ENCODE measurements around the gene ATG101.
A peak's percentile ranks its signal among the peaks of the same experiment; 100 is the strongest.

The ATG101 gene

GRCh38 chr12:52079576-52080402 is 10.0 kb downstream of the ATG101 start, which contains the start of gene SMIM41:
Gene SMIM41, plus strand, starts transcription at chr12:52079704. Its CDS starts 76 bp downstream, at chr12:52079780.
- no peak for DNase-seq (ENCODE audit: low read depth)

- no peak for DNase-seq (ENCODE audit: low read depth)
Measured at GRCh38 chr12:52080403-52081251, 10.8 kb downstream of the ATG101 start.

- no peak for DNase-seq (ENCODE audit: low read depth)
Measured at GRCh38 chr12:52081263-52081733, 11.5 kb downstream of the ATG101 start.

GRCh38 chr12:52082026-52082668 is 12.4 kb downstream of the ATG101 start:
- DNase-seq (ENCODE audit: low read depth): no peak

DNA sequence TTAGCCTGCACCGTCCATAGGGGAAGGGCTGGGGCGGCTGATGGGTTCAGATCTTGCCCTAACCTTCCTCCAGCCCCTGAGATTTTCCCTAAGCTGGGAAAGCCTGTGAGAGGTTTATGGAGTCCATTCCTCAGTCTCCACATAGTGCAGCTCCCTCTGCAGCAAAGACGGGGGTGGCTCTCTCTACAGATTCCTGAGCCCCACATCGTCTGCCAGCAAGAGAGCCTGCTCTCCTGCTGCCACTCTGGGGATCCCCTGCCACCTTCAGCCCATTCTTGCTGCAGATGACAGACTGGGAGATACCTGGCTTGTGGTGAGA is 12.8 kb downstream of the ATG101 start:
- no peak for DNase-seq (ENCODE audit: low read depth)

DNA sequence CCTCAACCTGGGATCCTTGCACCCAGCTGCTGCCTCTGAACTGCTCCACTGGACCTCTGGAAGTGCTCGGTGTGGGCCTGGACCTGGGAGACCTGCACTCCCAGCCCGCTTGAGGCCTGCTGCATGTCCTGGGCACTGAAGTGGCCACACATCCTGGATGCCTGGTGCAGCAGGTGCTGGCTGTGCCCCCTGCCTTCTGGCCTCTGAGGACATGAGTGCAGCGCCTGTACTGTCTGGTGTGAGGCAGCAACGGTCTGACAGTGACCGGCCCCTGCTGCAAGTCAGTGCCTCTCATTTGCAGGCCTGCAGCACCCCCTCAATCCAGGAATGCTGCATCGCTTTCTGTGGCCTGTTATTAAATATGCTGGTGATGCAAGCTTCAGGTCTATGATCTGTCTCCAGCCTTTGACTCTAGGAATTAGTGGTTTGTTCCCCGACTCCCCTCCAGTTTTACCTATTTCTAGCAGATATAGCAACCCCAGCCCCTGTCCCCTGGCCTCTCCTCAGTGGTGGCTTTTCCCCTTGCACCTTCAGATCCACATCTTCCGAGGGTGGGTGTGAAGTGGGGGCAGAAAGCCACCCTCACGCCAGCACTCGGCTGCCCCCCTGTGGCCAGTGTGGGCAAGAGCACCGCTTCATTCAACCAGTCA is 13.3 kb downstream of the ATG101 start:
- peak; percentile 51 for DNase-seq (ENCODE audit: low read depth)

DNA sequence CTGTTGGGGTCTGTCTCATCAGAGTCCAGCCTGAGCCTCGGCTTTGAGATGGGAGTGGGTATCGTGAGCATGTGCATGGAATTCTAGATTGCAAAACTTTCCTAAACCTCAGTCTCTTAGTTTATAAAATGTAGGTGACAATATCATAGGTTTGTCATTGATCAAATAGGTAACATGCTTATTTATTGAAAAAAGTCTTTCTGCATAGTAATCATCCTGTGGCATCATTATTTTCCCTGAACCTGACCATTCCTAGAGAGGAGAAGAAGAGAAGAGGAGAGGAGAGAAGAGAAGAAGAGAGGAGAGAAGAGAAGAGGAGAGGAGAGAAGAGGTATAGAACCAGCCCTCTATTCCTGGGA is 13.8 kb downstream of the ATG101 start:
- DNase-seq (ENCODE audit: low read depth): no peak

DNA sequence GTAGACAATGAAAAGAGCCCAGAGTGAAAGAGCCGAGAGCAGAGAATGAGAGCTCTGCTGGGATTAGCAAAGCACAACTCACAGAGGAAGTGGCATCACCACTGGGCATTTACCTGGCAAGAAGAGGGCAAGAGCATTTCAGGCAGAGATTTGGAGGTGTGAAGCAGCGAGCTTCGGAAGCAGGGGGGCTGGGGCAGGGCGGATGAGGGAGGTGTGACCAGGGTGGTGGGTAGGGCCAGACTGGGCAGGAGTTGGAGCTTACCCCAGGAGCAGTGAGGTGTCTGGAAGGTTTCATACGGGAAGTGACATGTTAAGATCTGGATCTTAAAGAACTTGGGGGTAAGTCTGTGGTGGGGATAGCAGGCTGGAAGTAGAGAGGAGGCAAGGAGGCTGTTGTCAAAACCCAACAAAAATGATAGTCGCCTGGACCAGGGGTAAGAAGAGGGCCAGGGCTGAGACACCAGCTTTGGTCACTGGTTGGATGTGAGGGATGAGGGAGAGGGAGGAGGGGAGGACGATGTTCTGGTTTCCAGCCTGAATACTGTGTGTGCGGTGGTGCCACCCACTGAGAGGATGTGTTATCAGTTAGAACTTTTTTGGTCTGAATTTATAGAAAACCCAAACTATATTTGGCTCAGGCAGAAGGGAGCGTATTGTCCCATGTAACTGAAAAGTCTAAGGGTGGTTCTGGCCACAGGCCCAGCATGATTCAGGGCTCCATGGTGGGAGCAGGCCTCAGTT is 14.9 kb downstream of the ATG101 start:
- no peak for DNase-seq (ENCODE audit: low read depth)

GRCh38 chr12:52085682-52086180 is 16.0 kb downstream of the ATG101 start:
- no peak for DNase-seq (ENCODE audit: low read depth)

DNA sequence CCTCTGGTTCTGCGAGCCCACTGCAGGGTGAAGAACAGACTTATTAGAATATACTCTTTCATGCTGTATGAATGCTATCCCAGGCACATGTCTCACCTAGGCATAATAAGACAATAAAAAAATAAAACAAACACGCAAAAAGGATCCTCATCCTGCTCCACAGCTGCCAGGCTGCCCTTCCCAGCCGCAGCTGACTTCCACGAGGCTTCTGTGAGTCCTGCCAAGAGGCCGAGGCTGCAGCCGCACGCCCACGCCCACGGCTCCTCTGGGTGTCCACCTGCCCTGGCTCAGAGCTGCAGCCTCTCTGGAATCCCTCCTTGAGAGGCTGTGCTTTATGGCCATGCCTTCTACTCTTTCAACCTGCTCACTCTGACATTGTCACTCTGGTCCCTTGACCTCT is 16.6 kb downstream of the ATG101 start:
- no peak for DNase-seq (ENCODE audit: low read depth)

GRCh38 chr12:52086944-52087835 is 17.4 kb downstream of the ATG101 start:
- no peak for DNase-seq (ENCODE audit: low read depth)

GRCh38 chr12:52087961-52088820 is 18.4 kb downstream of the ATG101 start:
- no peak for DNase-seq (ENCODE audit: low read depth)

DNA sequence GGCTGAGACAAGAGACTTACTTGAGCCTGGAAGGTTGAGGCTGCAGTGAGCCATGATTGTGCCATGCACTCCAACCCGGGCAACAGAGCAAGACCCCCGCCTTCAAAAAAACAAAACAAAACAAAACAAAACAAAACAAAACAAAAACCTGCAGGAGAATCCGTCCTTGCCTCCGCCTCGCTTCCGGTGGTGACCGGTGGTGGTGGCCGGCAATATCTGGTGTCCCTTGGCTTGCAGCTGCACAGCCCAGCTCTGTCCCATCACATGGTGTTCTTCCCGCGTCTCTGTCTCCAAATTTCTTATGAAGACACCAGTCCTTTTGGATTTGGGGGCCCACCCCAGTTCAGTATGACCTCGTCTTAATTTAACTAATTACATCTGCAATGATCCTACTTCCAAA is 19.7 kb downstream of the ATG101 start:
- DNase-seq (ENCODE audit: low read depth): no peak

DNA sequence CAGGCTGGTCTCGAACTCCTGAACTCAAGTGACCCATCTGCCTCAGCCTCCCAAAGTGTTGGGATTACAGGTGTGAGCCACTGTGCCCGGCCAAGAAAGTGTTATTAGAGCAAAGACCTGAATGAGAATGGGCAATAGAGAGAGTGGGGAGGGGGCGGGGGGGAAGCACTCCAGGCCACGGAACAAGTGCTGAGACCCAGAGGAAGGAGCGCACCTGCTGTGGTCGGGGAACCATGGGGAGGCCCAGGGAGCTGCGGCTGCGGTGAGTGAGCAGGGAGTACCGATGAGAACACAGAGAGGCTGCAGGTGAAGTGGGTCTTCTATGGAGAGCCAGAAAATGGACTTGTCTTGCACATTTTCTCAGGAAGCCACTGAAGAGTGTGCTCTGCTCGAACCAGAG is 20.5 kb downstream of the ATG101 start:
- no peak for DNase-seq (ENCODE audit: low read depth)

GRCh38 chr12:52091061-52091460 is 21.3 kb downstream of the ATG101 start:
- DNase-seq (ENCODE audit: low read depth): no peak

- DNase-seq (ENCODE audit: low read depth): no peak
Measured at GRCh38 chr12:52091869-52092268, 22.1 kb downstream of the ATG101 start.

- DNase-seq (ENCODE audit: low read depth): no peak
Measured at GRCh38 chr12:52093346-52093745, 23.6 kb downstream of the ATG101 start.

GRCh38 chr12:52096332-52097044 is 26.7 kb downstream of the ATG101 start:
- no peak for DNase-seq (ENCODE audit: low read depth)

Data from stimulated activated CD8-positive, alpha-beta memory T cell treated with anti-CD3 and anti-CD28 coated beads, Interleukin-12 subunit alpha, Interleukin-12 subunit beta, amount 100 ng/mL, for 1 hour (primary cell).